Nephron (organoid): ENCODE data around the gene PARD3.

Experiments used
- H3K27ac Mint-ChIP-seq, 3 experiments: 2 replicates each; pipeline ENCODE4 v1.8.0; 2020; ENCODE audit warnings: mixed read lengths in 3 of 3, mild to moderate bottlenecking in 2 of 3, moderate library complexity in 1 of 3
- H3K27me3 Mint-ChIP-seq: 2 replicates; pipeline ENCODE4 v1.8.0; 2021; ENCODE audit warnings: low read depth, mild to moderate bottlenecking, moderate library complexity, mixed read lengths
- H3K36me3 Mint-ChIP-seq: 2 replicates; pipeline ENCODE4 v1.8.0; 2020; ENCODE audit warnings: low read depth, mixed read lengths
- H3K4me1 Mint-ChIP-seq: 2 replicates; pipeline ENCODE4 v1.8.0; 2020; ENCODE audit warnings: mixed read lengths
- H3K4me3 Mint-ChIP-seq, 3 experiments: 2 replicates each; pipeline ENCODE4 v1.8.0; 2020; ENCODE audit warnings: mild to moderate bottlenecking in 3 of 3, mixed read lengths in 3 of 3, moderate library complexity in 2 of 3
- H3K9me3 Mint-ChIP-seq: 2 replicates; pipeline ENCODE4 v1.8.0; 2020; ENCODE audit warnings: mixed read lengths
- TF ChIP-seq, protein P1 (sequence below), 3 experiments: fragments of 200-600 bp; sonication (generic); IDR thresholded peaks; one replicate each; pipeline ENCODE4 v1.5.0; 2021; ENCODE audit warnings: antibody characterized with exemption in 3 of 3; ENCODE audit not compliant: unreplicated experiment in 3 of 3

Gene PARD3

DNA sequence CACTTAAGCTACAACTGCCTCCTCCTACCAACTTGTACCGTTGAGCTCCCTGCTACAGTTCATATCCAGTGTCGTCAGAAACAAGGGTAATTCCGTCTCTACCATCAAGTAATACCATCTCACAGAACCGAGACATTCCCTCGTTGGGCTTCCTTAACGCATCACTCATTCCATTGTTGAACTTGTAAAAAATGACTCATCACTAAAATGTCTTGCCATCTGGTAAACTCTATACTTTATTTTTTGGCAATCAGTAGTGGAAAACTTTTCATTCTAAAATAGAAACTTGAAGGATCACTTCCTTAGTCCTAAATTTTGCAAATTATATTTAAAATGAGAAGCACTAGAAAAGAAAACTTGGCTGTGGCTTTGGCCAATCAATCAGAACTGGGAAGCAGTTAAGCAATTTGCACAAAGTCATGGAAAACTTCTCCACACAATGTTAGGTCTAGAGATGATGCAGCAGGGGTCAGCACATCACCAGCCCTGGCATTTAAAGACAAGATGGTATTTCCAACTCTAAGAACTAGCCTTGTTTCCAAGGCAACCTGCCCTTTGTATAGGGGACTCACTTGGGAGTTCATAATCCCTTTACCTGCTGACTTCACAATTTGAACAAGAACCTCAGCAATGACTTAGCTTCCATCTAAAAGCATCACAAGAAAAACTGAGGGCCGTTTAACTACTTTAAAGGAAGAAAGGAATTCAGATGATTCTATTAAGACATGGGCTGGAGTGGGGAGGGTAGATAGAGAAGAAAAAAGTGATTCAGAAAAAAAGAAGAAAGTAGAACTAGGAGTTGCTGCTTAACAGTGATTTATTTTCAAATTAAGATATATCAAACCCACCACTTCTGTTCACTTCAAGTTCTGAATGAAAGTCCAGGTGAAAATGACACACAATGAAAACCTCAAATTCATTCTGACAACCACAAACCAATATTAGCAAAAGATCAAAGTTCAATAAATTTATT is 288.1 kb downstream of the PARD3 start:
- Mint-ChIP-seq H3K27me3 (no peaks in the 10 kb centered on the region), H3K27ac (peak overlapping the region; percentile 4 to 9 (median 4)), H3K9me3 (peaks cover 20% of the 10 kb centered on the region), H3K4me3 (no peak overlapping the region), H3K36me3 (peaks cover 23% of the 10 kb centered on the region), H3K4me1 (peaks cover 24% of the 10 kb centered on the region)
- TF ChIP-seq, protein P1, sequence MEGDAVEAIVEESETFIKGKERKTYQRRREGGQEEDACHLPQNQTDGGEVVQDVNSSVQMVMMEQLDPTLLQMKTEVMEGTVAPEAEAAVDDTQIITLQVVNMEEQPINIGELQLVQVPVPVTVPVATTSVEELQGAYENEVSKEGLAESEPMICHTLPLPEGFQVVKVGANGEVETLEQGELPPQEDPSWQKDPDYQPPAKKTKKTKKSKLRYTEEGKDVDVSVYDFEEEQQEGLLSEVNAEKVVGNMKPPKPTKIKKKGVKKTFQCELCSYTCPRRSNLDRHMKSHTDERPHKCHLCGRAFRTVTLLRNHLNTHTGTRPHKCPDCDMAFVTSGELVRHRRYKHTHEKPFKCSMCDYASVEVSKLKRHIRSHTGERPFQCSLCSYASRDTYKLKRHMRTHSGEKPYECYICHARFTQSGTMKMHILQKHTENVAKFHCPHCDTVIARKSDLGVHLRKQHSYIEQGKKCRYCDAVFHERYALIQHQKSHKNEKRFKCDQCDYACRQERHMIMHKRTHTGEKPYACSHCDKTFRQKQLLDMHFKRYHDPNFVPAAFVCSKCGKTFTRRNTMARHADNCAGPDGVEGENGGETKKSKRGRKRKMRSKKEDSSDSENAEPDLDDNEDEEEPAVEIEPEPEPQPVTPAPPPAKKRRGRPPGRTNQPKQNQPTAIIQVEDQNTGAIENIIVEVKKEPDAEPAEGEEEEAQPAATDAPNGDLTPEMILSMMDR (IDR thresholded peaks at IDR 0.05; ENCODE audit: unreplicated experiment in 3 of 3), result no peak

- peaks cover 12% of the 10 kb centered on the region for H3K9me3 Mint-ChIP-seq
- H3K27ac Mint-ChIP-seq, result peak overlapping the region in 2 of 3 experiments; percentile 4 to 8
- no peak overlapping the region for H3K4me3 Mint-ChIP-seq
- TF ChIP-seq, protein P1 (IDR thresholded peaks at IDR 0.05; ENCODE audit: unreplicated experiment in 3 of 3), result no peak
- peaks cover 24% of the 10 kb centered on the region for H3K4me1 Mint-ChIP-seq
- peaks cover 15% of the 10 kb centered on the region for H3K36me3 Mint-ChIP-seq
- no peaks in the 10 kb centered on the region for H3K27me3 Mint-ChIP-seq
These were observed 288.9 kb downstream of the PARD3 start for GRCh38 chr10:34526186-34526585.

GRCh38 chr10:34524369-34525091 is 290.6 kb downstream of the PARD3 start:
- Mint-ChIP-seq H3K36me3 (peaks cover 8% of the 10 kb centered on the region), H3K9me3 (peaks cover 5% of the 10 kb centered on the region), H3K27ac (no peak overlapping the region), H3K4me3 (no peak overlapping the region), H3K4me1 (peaks cover 24% of the 10 kb centered on the region), H3K27me3 (no peaks in the 10 kb centered on the region)
- TF ChIP-seq, protein P1 (IDR thresholded peaks at IDR 0.05; ENCODE audit: unreplicated experiment in 3 of 3), result no peak

DNA sequence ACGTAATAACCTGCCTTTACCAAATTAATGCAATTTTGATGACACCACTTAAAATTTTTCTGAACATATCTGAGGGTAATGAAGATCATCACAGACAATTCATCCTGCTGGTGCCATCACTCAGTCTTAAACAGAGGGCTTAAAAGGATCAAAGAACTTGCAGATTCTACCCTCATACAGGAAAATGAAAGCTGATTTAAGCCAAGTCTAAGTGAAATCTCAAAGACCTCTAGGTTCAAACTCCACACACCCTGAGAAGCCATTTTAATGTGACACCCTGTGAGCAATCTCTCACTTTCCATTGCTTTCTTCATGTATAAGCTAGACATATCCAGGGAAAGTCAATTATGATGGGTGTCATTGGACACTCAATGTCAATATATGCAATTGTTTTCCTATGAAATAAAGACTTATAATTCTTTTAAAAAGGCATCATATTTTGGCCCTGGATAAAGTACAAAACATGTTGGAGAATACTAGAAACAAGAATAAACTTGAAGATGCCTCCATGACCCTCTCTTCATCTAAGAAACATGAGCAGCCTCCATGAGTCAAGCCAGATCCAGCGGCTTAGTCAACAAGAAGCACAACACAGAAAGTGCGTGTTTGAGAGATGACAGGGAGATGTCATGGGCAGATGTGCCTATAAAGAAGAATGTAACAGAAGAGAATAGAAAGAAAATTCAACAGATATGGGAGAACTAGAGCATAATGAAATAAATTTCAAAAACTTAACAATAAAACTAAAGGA is 291.9 kb downstream of the PARD3 start:
- Mint-ChIP-seq H3K9me3 (no peaks in the 10 kb centered on the region), H3K27ac (no peak overlapping the region), H3K4me3 (no peak overlapping the region), H3K36me3 (peaks cover 8% of the 10 kb centered on the region), H3K4me1 (peaks cover 18% of the 10 kb centered on the region), H3K27me3 (no peaks in the 10 kb centered on the region)
- TF ChIP-seq, protein P1 (IDR thresholded peaks at IDR 0.05; ENCODE audit: unreplicated experiment in 3 of 3), result no peak

- Mint-ChIP-seq H3K27ac (no peak overlapping the region), H3K9me3 (no peaks in the 10 kb centered on the region), H3K36me3 (peaks cover 10% of the 10 kb centered on the region), H3K4me3 (no peak overlapping the region), H3K27me3 (no peaks in the 10 kb centered on the region), H3K4me1 (peaks cover 13% of the 10 kb centered on the region)
- TF ChIP-seq, protein P1 (IDR thresholded peaks at IDR 0.05; ENCODE audit: unreplicated experiment in 3 of 3), result peak in 1 of 3 experiments; percentile 23
These were observed 292.6 kb downstream of the PARD3 start for GRCh38 chr10:34522546-34522945.
